Right renal cortex interstitium (tissue), 3 donors: Measurements from ENCODE around the gene ESYT1. TPM values are rescaled to one million over a fixed set of nuclear protein-coding genes. Genes with fewer than 3 reads are reported as not detected.
"Not testable (repeated sequence)": the region's sequence is repeated elsewhere in the genome, so short reads cannot be mapped to it uniquely, and the experiment has no call there.

Experiments
- DNase-seq, 3 donors: peaks; one replicate each; pipeline ENCODE4 v3.0.0-alpha.2; 2013; ENCODE audit warnings: low read depth in 3 of 3, low spot score in 2 of 3
- polyA plus RNA-seq, 3 donors: library from polyadenylated mRNA; unstranded; fragments of 120-200 nt; gene quantifications; one replicate each; pipeline ENCODE4 v1.2.1, GENCODE V29; 2013; ENCODE audit not compliant: insufficient read length in 3 of 3

ESYT1 gene
- polyA plus RNA-seq, 3 donors: 75.1 to 82.9 (median 77.6) TPM

- DNase-seq: no peak
Measured at GRCh38 chr12:56154246-56154771, 26.2 kb downstream of the ESYT1 start.

GRCh38 chr12:56154818-56155217 lies 26.8 kb downstream of the ESYT1 start:
- DNase-seq: no peak

GRCh38 chr12:56155256-56155845 lies 27.3 kb downstream of the ESYT1 start:
- no peak for DNase-seq

- not testable (repeated sequence) for DNase-seq
Measured at GRCh38 chr12:56156464-56157200, 28.6 kb downstream of the ESYT1 start.

GRCh38 chr12:56157201-56158028 lies 29.3 kb downstream of the ESYT1 start:
- DNase-seq: peak; percentile 80 to 87 (median 86)

GRCh38 chr12:56158029-56158925 lies 30.2 kb downstream of the ESYT1 start, which contains the start of gene MYL6:
MYL6 (plus strand) TSS chr12:56158359; CDS start chr12:56158402, 43 bp downstream.
- DNase-seq: peak; percentile 95 to 98 (median 97)

- DNase-seq: peak in 1 of 3 donors; percentile 36
Measured at GRCh38 chr12:56158926-56159461, 30.9 kb downstream of the ESYT1 start.

- no peak for DNase-seq
Measured at GRCh38 chr12:56159482-56160192, 31.6 kb downstream of the ESYT1 start.

- DNase-seq: no peak
Measured at GRCh38 chr12:56160193-56160763, 32.2 kb downstream of the ESYT1 start.

GRCh38 chr12:56160894-56161689 lies 33.0 kb downstream of the ESYT1 start:
- DNase-seq: no peak

GRCh38 chr12:56161690-56162351 lies 33.8 kb downstream of the ESYT1 start:
- DNase-seq: no peak

GRCh38 chr12:56162468-56163290 lies 34.6 kb downstream of the ESYT1 start:
- no peak for DNase-seq

- no peak for DNase-seq
Measured at GRCh38 chr12:56163533-56164344, 35.7 kb downstream of the ESYT1 start.

GRCh38 chr12:56164345-56164729 lies 36.3 kb downstream of the ESYT1 start:
- no peak for DNase-seq

- DNase-seq: no peak
Measured at GRCh38 chr12:56165369-56165768, 37.3 kb downstream of the ESYT1 start.

GRCh38 chr12:56169229-56169759 lies 41.2 kb downstream of the ESYT1 start:
- DNase-seq: no peak
